Parathyroid adenoma (tissue), 2 donors: Measurements from ENCODE around the gene IGDCC3.

Experiments
- H2AFZ ChIP-seq: fragments of 300-600 bp; sonication (generic); one replicate; pipeline ENCODE4 v1.7.0; 2017; ENCODE audit warnings: antibody characterized with exemption, mild to moderate bottlenecking
- H3K27ac ChIP-seq: fragments of 300-600 bp; sonication (generic); one replicate; pipeline ENCODE4 v1.7.0; 2017
- H3K27me3 ChIP-seq: fragments of 300-600 bp; sonication (generic); one replicate; pipeline ENCODE4 v1.7.0; 2017; ENCODE audit warnings: low read length; ENCODE audit not compliant: control insufficient read depth, insufficient read depth
- H3K36me3 ChIP-seq: fragments of 300-600 bp; sonication (generic); one replicate; pipeline ENCODE4 v1.7.0; 2017; ENCODE audit warnings: low read length; ENCODE audit not compliant: control insufficient read depth, insufficient read depth
- H3K4me1 ChIP-seq: fragments of 300-600 bp; sonication (generic); one replicate; pipeline ENCODE4 v1.7.0; 2017; ENCODE audit warnings: control low read depth
- H3K4me2 ChIP-seq: fragments of 300-600 bp; sonication (generic); one replicate; pipeline ENCODE4 v1.7.0; 2017; ENCODE audit warnings: low read length
- H3K4me3 ChIP-seq: fragments of 300-600 bp; sonication (generic); one replicate; pipeline ENCODE4 v1.7.0; 2017; ENCODE audit warnings: low read depth, low read length
- H3K79me2 ChIP-seq: fragments of 300-600 bp; sonication (generic); one replicate; pipeline ENCODE4 v1.7.0; 2017; ENCODE audit warnings: control low read depth
- H3K9ac ChIP-seq: fragments of 300-600 bp; sonication (generic); one replicate; pipeline ENCODE4 v1.7.0; 2017; ENCODE audit warnings: mild to moderate bottlenecking
- H3K9me3 ChIP-seq: fragments of 300-600 bp; sonication (generic); one replicate; pipeline ENCODE4 v1.7.0; 2017; ENCODE audit warnings: low read length; ENCODE audit not compliant: control insufficient read depth
- CTCF ChIP-seq: fragments of 300-600 bp; sonication (generic); IDR thresholded peaks from one replicate; pipeline ENCODE4 v1.7.0; 2017; ENCODE audit warnings: antibody characterized with exemption, mild to moderate bottlenecking
- donor health status: primary hyperparathyroidism.

IGDCC3 gene

GRCh38 chr15:65300924-65301441, 76.8 kb downstream of the IGDCC3 start:
- no peak for TF ChIP-seq CTCF
- no peak overlapping the region for H3K4me2 ChIP-seq
- no peaks in the 10 kb centered on the region for H3K36me3 ChIP-seq
- no peak overlapping the region for H3K4me3 ChIP-seq
- H2AFZ ChIP-seq = no peak overlapping the region
- H3K27ac ChIP-seq = no peak overlapping the region
- H3K27me3 ChIP-seq = no peaks in the 10 kb centered on the region
- no peak overlapping the region for H3K9ac ChIP-seq
- H3K9me3 ChIP-seq = no peaks in the 10 kb centered on the region
- H3K79me2 ChIP-seq = no peaks in the 10 kb centered on the region
- H3K4me1 ChIP-seq = no peaks in the 10 kb centered on the region

GRCh38 chr15:65298731-65299130, 79.1 kb downstream of the IGDCC3 start:
- Histone ChIP-seq H3K79me2 (no peaks in the 10 kb centered on the region), H3K4me1 (no peaks in the 10 kb centered on the region), H3K27ac (no peak overlapping the region), H3K4me3 (no peak overlapping the region), H3K36me3 (no peaks in the 10 kb centered on the region), H3K27me3 (no peaks in the 10 kb centered on the region), H2AFZ (no peak overlapping the region), H3K4me2 (no peak overlapping the region), H3K9me3 (no peaks in the 10 kb centered on the region), H3K9ac (no peak overlapping the region)
- TF ChIP-seq CTCF = no peak

GRCh38 chr15:65292938-65293518, 84.8 kb downstream of the IGDCC3 start:
- H3K4me2 ChIP-seq = no peak overlapping the region
- H3K4me1 ChIP-seq = no peaks in the 10 kb centered on the region
- no peaks in the 10 kb centered on the region for H3K36me3 ChIP-seq
- H3K9ac ChIP-seq = no peak overlapping the region
- no peak overlapping the region for H2AFZ ChIP-seq
- H3K79me2 ChIP-seq = no peaks in the 10 kb centered on the region
- H3K27ac ChIP-seq = no peak overlapping the region
- no peak for TF ChIP-seq CTCF
- no peak overlapping the region for H3K4me3 ChIP-seq
- H3K9me3 ChIP-seq = no peaks in the 10 kb centered on the region
- no peaks in the 10 kb centered on the region for H3K27me3 ChIP-seq

GRCh38 chr15:65290228-65290627, 87.6 kb downstream of the IGDCC3 start:
- no peaks in the 10 kb centered on the region for H3K36me3 ChIP-seq
- H3K9ac ChIP-seq = no peak overlapping the region
- H2AFZ ChIP-seq = no peak overlapping the region
- no peaks in the 10 kb centered on the region for H3K9me3 ChIP-seq
- no peak overlapping the region for H3K4me3 ChIP-seq
- H3K4me2 ChIP-seq = no peak overlapping the region
- peaks cover 2% of the 10 kb centered on the region for H3K4me1 ChIP-seq
- H3K27ac ChIP-seq = no peak overlapping the region
- H3K27me3 ChIP-seq = no peaks in the 10 kb centered on the region
- H3K79me2 ChIP-seq = no peaks in the 10 kb centered on the region
- no peak for TF ChIP-seq CTCF

GRCh38 chr15:65289261-65289854, 88.4 kb downstream of the IGDCC3 start:
- no peak overlapping the region for H3K4me3 ChIP-seq
- H2AFZ ChIP-seq = no peak overlapping the region
- no peaks in the 10 kb centered on the region for H3K27me3 ChIP-seq
- no peaks in the 10 kb centered on the region for H3K9me3 ChIP-seq
- H3K9ac ChIP-seq = no peak overlapping the region
- no peaks in the 10 kb centered on the region for H3K36me3 ChIP-seq
- no peak overlapping the region for H3K27ac ChIP-seq
- H3K79me2 ChIP-seq = peaks cover 2% of the 10 kb centered on the region
- H3K4me1 ChIP-seq = peaks cover 2% of the 10 kb centered on the region
- no peak for TF ChIP-seq CTCF
- no peak overlapping the region for H3K4me2 ChIP-seq
